Measurements from ENCODE around the gene FXYD6. TPM values are rescaled to one million over a fixed set of nuclear protein-coding genes. Genes with fewer than 3 reads are reported as not detected.

Gene FXYD6
- total RNA-seq, 1 experiment from 2014 or later = 0.54 TPM

DNA sequence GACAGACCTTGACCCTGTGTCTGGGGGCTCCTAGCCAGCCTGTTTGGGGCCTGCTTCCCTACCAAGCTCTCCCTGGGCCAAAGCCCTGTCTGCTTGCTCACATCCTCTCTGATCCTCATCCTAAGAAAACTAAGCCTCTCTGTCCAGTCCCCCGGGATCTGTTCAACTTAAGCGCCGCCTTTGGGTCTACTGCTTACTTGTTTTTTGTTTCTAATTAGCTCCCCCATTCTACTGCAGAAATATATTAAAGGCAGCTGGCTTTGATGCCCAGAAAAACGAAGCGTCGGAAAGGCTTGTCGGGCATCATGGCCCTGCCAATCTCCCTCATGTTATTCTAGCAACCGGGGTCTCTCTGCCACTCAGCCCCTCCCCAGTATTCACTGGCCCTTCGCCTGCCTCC, 82.9 kb downstream of the FXYD6 start:
- TF ChIP-seq REST (IDR thresholded peaks at IDR 0.05; ENCODE audit: insufficient read depth in 1 of 2, low read depth in 2 of 2, low read length in 1 of 2) = no peak
- TF ChIP-seq CTCF (IDR thresholded peaks at IDR 0.05) = no peak
- TF ChIP-seq POLR2AphosphoS5 (IDR thresholded peaks at IDR 0.05; ENCODE audit: low read depth, low read length) = no peak
- no peak for TF ChIP-seq SIN3A (IDR thresholded peaks at IDR 0.05; ENCODE audit: borderline replicate concordance, insufficient read depth, low read depth, low read length)
- no peak for TF ChIP-seq TCF7L2 (IDR thresholded peaks at IDR 0.05; ENCODE audit: low read depth, low read length)
- in situ Hi-C loops (cut with HindIII; ENCODE audit: low pct_unique_long_range_greater_than_20kb, low sequenced_read_pairs) (no loop called here), intact Hi-C loops (cut with micrococcal nuclease; ENCODE audit: unreplicated experiment) (no loop called here)
- no peak for ATAC-seq
- Histone ChIP-seq H3K36me3 (ENCODE audit: control insufficient read depth, insufficient read depth, low read length) (no peaks in the 10 kb centered on the region; the same call in 1 of the 2 replicates), H3K9me3 (ENCODE audit: control insufficient read depth, insufficient read depth, low read depth, low read length) (no peaks in the 10 kb centered on the region), H3K27ac (ENCODE audit: low read length) (no peak overlapping the region), H3K27me3 (ENCODE audit: control insufficient read depth, insufficient read depth, low read length) (peaks cover 35% of the 10 kb centered on the region), H3K4me3 (ENCODE audit: low read depth in 2 of 2, low read length in 2 of 2) (no peak overlapping the region), H3K4me1 (ENCODE audit: control insufficient read depth, insufficient read depth, low read length) (peaks cover 10% of the 10 kb centered on the region)
- ChIA-PET POLR2A (no interaction called here), CTCF (no interaction called here)
- BruUV-seq (replicated peaks) = no TSS peak
- no peak for DNase-seq (ENCODE audit: low read depth, low spot score)

- no peak for TF ChIP-seq CTCF (IDR thresholded peaks at IDR 0.05)
- Histone ChIP-seq H3K36me3 (ENCODE audit: control insufficient read depth, insufficient read depth, low read length) (no peaks in the 10 kb centered on the region; the same call in 1 of the 2 replicates), H3K27ac (ENCODE audit: low read length) (no peak overlapping the region), H3K27me3 (ENCODE audit: control insufficient read depth, insufficient read depth, low read length) (peaks cover 30% of the 10 kb centered on the region), H3K4me1 (ENCODE audit: control insufficient read depth, insufficient read depth, low read length) (peaks cover 10% of the 10 kb centered on the region), H3K4me3 (ENCODE audit: low read depth in 2 of 2, low read length in 2 of 2) (no peak overlapping the region), H3K9me3 (ENCODE audit: control insufficient read depth, insufficient read depth, low read depth, low read length) (no peaks in the 10 kb centered on the region)
- ATAC-seq = no peak
- BruUV-seq (replicated peaks) = no TSS peak
- POLR2A ChIA-PET = no interaction called here
- in situ Hi-C loops (cut with HindIII; ENCODE audit: low pct_unique_long_range_greater_than_20kb, low sequenced_read_pairs) = no loop called here
- intact Hi-C loops (cut with micrococcal nuclease; ENCODE audit: unreplicated experiment) = no loop called here
- CTCF ChIA-PET = interaction anchor here (0.6 kb wide), 1 partner anchor 404 kb away, joined by 5 read pairs; no protein-coding TSS in a partner anchor
- DNase-seq (ENCODE audit: low read depth, low spot score) = no peak
Measured at GRCh38 chr11:117792992-117793391, 83.5 kb downstream of the FXYD6 start.

All from Panc1 (cell line).